ENCODE measurements around the gene CLTRN.
"Not testable (repeated sequence)": the region's sequence is repeated elsewhere in the genome, so short reads cannot be mapped to it uniquely, and the experiment has no call there.

Gene CLTRN, protein sequence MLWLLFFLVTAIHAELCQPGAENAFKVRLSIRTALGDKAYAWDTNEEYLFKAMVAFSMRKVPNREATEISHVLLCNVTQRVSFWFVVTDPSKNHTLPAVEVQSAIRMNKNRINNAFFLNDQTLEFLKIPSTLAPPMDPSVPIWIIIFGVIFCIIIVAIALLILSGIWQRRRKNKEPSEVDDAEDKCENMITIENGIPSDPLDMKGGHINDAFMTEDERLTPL

DNA sequence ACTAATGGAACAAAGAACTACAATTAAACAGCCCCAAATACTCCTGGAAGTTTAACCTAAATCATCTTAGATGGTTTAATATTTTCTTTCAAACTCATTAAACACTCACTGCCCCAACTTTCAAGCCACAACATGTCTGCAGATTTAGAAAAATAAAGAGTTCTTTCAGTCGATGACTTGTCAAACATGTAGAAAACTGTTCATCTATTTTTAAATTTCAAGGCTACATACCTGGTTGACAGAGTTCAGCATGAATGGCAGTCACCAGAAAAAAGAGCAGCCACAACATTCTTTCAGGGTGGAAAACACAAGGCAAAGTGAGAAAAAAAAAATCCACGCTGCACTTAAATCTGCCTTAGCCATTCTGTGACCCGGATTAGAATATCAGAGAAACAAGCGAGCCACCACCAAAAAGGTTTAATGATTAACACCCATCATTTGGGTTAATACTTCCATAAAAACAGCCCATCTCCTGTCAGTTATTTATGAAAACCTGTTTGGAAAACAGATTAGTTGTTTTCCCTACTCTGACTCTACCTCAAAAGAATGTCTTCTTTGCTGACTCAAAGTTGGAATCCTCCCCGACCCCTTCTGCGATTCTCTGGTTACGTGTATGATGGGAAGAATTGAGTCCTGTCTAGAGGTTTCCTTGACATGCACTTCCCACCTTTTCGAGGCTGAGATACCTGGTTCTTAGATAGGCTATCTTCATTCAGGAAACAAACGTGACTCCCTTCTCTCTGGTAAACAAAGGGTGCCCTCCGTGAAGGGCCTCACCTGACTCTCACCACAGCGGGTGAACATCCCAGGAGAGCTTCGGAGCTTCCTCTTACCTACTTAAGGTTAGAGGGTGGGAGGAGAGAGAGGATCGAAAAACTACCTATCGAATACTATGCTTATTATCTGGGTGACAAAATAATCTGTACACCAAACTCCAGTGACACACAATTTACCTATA, at the start of gene CLTRN:
CLTRN (minus strand) TSS at position 319 of the 958 bp plus-strand sequence; CDS start at position 289, 30 bp downstream.
- FAIRE-seq, result no peak

DNA sequence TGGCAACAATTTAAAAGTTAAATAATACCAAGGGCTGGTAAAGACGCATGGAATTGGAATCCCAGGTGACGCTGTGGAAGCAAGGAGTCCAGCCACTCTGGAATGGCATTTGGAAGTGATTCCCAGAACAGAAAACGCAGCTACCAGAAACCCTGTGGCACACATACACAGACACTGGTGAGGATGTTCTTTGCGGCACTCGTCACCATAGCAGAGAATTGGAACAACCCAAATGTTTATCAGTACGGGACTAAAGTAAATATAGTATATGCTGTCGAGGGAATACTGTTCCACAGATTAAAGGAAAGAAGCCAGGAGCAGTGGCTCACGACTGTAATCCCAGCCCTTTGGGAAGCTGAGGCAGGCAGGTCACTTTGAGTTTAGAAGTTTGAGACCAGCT, 39.7 kb upstream of the CLTRN start:
- FAIRE-seq, result not testable (repeated sequence)

DNA sequence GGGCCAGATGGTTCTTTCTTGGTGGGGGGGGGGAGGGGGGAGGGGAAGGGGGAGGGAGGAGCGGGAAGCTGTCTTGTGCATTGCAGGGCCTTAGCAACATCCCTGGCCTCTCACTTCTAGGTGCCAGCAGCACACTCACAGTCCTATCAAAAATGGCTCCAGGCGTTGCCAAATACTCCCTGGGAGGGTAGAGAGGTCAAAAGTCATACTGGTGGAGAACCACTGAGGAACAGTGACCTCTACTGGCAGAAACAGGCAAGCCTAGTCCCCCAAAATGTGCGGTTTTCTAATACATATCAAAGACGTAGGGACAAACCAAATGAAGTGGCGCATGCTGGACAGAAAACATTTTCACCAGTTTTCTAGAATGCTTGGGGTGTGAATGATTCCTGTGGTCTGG, 39.2 kb upstream of the CLTRN start:
- not testable (repeated sequence) for FAIRE-seq

DNA sequence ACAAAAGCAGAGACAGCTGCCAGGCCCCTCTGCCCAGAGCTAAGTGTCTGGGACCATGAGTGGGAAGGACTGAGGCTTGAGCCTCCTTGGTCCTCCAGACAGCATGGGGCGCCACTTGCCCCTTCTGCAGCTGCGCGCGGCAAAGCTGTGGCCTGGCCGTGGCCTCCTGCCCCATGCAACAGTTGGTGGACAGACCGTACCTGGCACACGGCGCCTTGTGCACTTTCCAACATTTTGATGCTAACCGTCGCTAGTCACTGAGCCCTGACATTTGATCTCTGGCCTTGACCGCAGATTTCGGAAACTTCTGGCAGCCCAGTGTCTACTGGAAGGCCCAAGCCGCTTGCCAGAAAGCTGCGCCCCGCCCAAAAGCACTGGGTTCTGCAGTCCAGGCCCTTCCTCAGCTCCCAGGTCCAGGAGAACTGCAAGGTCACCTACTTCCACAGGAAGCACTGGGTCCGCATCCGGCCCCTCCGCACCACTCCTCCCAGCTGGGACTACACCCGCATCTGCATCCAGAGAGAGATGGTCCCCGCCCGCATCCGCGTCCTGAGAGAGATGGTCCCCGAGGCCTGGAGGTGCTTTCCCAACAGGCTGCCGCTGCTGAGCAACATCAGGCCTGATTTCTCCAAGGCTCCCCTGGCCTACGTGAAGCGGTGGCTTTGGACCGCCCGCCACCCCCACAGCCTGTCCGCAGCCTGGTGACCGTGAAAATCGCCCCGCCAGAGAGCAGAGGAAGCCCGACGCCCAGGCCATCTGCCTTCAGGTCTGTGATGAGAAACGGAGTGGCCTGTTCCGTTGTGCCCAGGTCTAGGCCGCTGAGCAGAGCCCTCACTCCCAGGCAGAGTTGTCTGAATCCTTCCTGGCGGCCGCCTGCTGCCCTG, 38.1 kb upstream of the CLTRN start:
- no peak for FAIRE-seq

DNA sequence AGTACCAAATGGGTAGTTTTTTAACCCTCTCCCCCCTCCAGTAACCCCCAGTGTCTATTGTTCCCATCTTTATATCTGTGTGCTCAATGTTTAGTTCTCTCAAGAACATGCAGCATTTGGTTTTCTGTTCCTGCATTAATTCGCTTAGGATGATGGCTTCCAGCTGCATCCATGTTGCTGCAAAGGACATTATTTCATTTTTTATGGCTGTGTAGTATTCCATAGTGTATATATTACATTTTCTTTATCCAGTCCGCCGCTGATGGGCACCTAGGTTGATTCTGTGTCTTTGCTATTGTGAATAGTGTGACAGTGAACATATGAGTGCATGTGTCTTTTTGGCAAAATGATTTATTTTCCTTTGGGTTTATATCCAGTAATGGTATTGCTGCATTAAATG, 31.9 kb upstream of the CLTRN start:
- no peak for FAIRE-seq

DNA sequence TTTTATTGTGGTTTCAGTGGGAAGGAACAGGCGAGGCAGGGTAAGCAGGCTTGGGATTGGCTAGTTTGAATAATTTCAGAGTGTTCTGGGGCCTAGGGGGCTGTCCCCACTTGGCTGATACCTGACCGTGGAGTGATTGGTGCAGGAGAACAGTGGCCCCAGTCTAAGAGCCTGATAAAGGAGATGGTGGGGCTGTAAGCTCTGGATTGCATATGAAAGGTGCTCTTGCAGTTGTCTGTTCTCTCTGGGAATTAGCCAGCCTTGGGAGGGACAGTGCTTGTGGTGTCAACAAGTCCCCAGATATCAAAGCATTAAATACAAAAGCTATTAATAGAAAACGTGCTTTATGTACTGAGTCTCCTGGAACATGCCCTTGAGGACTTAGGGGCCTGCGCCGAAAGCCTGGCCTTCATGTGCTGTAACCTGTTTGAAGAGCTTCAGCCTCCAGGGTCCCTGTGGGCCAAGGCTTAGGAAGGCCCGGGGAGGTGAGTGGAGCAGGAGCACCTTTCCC, 30.4 kb upstream of the CLTRN start:
- no peak for FAIRE-seq

DNA sequence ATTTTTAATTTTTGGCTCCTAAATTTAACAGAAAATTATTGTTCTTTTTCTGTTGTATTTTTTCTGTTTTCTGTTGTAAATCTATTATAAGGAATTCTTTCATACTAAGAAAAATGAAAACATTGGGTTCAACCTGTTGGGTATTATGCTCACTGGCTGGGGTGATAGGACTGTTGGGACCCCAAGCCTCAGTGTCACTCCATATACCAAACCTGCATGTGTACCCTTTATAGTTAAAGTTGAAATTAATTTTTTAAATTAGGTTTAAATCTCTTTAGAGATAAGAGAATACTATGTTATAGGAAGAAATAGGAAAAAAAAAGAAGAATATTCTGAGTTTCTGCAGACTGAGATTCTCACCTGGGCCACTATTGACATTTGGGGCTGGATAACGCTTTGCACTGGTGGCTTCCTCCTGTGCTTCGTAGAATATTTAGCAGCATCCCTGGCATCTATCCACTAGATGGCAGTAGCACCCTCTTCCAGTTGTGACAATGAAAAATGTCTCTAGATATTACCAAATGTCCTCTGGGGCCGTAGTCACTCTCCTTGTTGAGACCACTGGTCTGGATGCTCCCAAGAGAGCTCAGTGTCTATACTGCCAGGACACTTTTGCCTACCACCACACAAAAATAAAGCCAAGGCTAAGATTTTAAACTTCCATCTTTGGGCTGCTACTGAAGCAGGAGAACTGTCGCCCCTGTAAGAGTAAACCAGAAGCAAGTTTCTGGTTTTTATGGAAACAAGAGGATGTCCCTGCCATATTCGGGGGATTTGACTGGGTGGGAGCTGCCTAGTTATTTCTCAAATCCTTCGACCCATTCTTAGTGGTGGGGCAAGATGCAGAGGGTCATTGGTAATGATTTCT, 22.4 kb upstream of the CLTRN start:
- no peak for FAIRE-seq

DNA sequence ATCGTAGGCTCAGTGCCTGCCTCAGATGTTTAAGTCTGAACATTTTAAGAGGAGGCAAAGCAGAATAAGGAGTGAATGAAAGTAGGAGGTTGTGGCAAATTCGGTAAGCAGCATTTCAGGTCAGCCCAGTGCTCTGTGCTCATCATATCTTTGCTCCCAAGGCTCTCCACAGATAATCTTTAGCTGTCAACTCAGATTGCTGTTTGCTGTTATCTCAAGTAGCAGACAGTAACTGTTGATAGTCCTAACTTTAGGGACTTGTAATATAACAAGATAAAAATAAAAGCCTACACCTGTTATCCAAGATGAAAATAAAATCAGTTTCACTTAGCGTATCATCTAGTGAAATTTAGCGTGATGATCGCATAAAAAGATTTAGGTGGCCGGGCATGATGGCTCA, 18.6 kb upstream of the CLTRN start:
- no peak for FAIRE-seq

DNA sequence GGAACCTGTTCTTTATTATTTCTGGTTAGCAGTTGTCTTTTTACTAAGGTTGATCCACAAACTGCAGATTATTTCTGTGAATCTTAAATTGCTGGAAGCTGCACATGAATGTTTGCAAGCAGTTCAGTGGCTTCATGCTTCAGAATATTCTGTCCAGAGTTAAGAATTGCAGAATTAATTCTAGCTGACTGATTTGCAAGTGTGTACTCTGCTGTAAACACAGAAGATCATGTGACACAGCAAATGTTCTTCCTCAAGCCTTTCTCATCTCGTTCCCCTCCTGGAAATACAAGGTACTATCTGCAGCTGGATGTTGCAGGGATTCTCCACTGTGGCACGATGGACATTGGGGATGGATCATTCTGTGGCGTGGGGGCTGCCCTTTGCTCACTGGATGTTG, 16.8 kb upstream of the CLTRN start:
- FAIRE-seq, result no peak

DNA sequence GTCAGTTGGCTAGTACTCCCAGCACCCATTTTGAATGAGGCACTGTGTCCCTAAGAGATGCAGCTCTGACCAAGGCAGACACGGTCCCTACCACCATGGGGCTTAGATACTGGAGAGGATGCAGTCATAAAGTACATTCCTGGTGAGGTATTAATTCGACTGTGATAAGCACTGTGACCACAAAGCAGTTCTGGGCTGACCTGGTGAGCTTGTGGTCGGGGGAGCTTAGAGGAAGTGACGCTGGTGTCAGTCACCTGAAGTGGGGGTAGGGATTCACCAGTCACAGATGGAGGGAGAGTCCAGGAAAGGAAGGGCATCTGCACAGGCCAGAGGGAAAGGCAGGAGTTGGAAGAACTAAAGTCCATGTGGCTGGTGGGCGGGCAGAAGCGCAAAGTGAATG, 15.8 kb upstream of the CLTRN start:
- no peak for FAIRE-seq

DNA sequence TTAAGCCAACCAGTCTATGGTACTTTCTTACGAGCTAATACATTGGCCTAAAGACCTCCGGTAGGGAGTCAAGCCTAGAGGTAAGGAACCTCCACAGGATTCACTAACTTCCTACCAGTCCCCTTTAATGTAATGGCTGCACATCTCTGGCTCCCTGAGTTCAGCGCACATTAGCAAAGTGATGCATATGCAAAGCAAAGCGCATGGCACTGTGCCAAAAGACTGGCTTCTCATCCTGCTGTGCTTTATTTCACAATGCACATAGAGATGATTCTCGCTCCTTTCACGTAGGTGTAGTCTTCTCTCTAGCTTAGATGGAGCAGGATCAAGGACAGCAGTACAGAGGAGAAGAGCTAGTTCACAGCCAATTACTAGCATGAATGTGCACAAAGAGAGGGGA, 14.6 kb upstream of the CLTRN start:
- FAIRE-seq, result no peak

DNA sequence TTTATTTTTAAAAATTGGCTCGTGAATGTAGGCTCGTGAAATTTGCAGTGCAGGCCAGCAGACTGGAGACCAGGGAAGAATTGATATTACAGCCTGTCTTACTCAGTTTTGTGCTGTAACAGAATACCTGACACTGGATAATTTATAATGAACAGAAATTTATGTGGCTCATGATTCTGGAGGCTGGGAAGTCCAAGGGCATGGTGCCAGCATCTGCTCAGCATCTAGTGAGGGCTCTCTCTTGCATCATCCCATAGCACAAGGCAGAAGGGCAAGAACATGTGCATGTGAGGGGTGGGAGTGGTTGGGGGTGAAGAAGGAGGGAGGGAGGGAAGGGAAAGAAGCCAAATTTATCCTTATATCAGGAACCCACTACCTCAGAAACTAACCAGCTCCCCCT, 13.7 kb upstream of the CLTRN start:
- FAIRE-seq, result no peak

DNA sequence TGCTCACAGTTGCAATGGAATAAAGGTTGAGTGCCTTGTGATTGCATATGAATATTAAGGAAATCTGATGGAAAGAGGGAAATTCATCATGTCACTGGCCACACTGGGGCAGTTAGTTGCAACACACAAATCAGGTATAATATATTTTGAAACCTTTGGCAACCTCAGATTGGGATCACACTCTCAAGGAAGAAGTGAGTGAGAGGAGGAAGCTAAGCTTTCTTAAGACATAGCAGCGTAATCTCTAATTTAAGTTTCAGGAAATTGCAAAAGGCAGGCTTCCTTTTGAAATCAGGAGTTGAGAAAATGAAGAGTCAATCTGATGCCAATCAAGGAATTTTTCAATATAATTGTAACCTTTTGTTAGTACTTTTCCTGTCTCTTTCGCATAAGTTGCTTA, 12.3 kb upstream of the CLTRN start:
- no peak for FAIRE-seq

DNA sequence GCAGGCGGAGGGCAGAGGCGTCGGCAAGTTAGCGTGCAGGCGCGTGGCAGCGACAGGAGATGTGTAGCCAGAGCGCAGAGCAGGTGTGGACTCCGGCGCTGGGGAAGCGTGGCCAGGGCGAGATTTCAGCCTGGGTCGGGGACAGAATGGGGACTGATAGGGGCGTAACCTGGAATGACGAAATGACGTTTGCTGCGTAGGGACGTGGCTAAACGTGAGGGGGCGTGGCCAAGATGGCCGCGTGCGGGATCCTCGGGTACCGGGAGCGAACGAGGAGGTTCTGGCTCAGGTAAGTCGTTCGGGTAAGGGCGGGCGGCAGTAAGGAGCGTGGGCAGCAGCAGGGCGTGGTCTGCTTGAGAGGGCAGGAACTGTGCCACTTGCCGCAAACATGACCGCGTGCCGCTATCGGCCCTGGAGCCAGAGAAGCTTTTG, 10.9 kb upstream of the CLTRN start:
- no peak for FAIRE-seq

DNA sequence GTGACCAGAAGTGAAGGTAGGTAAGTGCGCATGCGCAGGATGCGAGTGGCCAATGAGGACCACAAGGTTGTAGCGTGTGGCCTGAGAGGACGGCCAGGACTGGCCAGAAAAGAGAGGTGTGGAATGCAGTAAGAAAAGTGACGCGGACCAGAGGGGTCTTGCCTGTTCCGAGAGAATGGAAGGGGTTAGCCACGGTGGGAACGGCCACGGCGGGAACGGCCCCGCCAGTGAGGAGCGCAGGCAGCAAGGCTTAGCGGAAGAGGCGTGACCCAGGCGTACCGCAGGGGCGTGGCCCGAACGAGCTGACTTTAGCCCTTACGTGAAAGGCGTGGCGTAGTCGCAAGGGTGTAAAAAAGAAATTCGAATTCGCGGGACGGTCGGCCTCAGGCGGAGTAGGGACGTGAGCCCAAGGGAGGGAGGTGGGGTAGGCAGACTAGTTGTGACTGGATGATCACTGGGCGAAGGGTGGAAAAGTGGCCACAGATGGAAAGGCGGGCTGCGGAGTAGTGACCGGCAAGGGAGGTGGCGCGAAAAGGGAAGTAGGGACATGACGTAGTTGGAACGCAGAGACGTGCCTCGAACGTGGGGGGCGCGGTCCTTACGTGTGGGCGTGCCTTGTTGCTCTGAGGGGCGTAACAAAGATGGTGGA, 10.4 kb upstream of the CLTRN start:
- no peak for FAIRE-seq

DNA sequence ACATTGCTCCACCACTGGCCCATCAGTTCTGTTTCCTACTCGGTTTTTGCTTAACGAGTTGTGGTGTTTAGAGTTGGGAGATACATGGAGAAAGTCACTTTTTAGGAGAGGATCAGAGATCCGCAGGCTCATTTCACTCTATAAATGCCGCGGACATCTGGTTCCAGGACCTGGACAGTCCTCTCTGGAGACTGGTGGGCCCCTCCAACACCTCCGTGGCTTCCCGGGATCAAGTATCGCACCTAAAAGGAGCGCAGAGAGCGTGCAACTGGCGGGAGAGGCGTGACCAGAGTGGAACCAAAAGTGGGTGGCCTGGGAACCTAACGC, 9.9 kb upstream of the CLTRN start:
- no peak for FAIRE-seq

DNA sequence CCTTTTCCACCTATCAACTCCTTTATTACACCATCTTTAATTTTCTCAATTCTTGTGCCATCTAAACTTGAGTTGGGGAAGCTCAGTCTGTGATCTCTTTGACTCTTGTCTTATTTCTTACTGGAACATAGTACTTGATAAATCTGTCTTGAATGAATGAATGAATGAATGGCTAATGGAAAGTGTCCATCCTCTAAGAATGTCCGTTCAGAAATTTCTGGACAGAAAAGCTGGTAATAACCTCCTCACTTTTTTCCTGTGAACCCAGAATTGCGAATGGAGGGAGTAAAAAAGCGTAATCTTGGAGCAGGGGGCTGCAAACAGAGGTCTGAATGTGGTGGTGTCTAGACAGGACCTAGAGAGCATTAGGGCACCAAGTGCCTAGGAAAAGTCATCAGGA, 9.4 kb upstream of the CLTRN start:
- no peak for FAIRE-seq

DNA sequence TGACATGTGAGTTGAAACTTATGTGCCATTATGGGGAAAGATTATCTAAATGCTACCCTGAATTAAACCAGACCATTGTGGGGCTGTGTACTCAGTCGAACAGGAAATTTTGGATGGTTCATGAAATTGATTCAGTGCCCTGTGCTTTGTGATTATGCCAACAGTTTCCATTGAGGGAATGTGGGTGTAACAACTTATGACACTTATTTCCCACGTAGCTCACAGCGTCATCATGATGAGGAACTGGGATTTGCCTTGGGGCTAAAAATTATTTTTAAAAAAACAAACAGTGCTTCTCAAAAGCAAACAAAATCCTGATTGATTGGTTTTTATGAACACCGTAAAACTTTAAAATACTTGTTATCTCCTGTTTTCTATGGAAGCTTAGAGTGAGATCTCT, 8.3 kb upstream of the CLTRN start:
- no peak for FAIRE-seq

DNA sequence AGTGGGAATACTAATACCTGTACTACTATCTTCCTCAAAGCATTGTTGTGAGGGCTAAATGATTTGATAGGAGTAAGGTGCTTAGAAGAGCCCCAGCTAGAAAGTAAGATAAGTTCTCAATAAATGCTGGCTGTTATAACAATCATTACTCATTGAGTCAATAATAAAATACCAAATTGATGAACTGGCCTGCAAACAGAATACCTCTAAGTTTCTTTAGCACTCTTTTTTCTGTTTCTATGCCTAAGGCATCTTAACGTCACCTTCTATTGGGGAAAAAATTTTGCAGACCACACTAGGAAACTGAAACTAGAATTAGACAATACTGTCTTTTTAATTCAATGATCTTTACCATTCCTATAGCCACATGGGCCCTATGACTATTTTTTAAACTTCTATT, 1.2 kb downstream of the CLTRN start:
- FAIRE-seq, result no peak

DNA sequence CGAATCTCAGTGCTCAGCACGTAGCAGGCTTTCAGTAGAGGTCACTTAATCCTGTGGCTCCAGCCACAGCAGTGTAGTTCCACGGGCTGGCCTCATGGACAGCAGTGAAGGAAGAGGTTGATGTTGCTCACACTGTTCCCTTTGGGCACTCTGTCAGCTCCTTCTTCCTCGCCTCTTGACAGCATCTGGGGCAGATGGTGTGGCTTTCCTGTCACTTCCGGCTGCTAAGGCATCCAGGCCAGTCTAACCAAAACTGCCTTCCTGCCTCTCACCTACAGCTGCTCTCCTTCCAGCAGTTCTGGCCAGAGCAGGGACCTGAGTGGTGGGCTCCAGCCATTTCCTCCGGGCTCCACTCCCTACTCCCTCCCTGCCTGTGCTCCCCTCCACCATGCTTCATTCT, 9.8 kb downstream of the CLTRN start:
- not testable (repeated sequence) for FAIRE-seq

DNA sequence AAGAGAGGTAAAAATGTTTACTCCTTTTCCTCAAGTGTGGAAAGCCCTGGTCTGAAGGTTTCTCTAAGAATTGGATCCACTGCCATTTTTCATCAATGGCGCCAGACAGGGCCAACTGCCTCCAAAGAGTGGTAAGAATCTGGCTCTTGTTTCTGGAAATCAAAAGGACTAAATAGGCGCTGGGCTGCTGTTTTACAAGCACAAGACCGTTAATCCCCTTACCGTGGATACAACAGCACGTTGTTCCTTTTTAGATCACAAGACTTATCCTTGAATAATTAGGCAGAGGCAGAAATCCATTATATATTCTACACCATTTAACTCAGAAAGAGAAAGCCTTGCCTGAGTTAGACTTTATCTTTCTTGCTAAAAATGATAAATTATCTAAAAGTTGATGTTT, 10.6 kb downstream of the CLTRN start:
- FAIRE-seq, result no peak

DNA sequence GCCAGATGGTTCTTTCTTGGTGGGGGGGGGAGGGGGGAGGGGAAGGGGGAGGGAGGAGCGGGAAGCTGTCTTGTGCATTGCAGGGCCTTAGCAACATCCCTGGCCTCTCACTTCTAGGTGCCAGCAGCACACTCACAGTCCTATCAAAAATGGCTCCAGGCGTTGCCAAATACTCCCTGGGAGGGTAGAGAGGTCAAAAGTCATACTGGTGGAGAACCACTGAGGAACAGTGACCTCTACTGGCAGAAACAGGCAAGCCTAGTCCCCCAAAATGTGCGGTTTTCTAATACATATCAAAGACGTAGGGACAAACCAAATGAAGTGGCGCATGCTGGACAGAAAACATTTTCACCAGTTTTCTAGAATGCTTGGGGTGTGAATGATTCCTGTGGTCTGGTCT, 17.1 kb downstream of the CLTRN start:
- FAIRE-seq, result not testable (repeated sequence)

Data from TTC549 (cell line).